OCI-M2 (cell line): ENCODE measurements around the gene RHCG.

ENCODE experiments used
- DNase-seq: peaks from one replicate; lab custom pipeline; 2025; ENCODE audit not compliant: unreplicated experiment; lab: John Stamatoyannopoulos, UW

RHCG gene

DNA sequence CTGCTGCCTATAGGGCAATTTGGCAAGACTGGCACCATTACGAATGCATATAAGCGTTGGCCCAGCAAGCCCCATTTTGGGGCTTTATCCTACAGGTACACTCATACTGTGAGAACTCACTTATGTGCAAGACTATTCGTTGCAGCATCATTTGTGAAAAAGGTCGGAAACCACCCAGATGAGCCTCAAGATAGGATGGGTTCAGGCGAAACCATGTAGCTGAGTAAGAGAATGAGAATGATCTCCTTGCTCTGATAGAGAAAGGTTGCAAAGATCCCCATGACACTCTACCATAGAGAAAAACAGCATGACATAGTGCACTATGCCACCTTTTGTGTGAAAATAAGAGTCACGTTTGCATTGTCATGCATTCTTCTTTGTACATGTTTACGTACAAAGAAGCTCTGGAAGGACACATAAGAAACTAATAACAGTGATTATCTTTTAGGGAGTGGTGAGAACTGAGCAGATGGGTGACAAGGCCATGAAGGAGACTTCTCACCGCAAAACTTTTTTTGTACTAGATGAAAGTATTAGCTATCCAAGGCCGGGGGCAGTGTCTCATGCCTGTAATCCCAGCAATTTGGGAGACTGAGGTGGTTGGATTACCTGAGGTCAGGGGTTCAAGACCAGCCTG is 50.0 kb downstream of the RHCG start:
- no peak for DNase-seq

DNA sequence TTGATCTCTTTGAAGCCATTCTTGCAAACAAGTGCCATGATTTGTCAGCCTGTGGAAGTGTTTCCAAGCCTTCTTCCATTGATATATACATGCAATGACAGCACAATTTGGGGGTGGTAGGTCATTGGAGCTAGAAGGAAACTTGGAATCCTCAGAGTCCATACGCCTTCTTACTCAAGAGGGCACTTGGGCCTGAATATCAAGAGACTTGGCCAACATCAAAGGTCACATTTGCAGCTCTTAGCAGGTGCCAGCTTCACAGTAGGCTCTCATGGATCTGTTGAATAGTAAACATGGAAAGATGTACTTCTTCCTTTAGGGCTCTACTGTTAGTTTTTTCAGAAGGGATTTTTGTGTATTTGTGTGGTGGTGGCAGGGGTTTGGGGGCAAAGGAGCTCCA is 50.9 kb downstream of the RHCG start:
- no peak for DNase-seq

DNA sequence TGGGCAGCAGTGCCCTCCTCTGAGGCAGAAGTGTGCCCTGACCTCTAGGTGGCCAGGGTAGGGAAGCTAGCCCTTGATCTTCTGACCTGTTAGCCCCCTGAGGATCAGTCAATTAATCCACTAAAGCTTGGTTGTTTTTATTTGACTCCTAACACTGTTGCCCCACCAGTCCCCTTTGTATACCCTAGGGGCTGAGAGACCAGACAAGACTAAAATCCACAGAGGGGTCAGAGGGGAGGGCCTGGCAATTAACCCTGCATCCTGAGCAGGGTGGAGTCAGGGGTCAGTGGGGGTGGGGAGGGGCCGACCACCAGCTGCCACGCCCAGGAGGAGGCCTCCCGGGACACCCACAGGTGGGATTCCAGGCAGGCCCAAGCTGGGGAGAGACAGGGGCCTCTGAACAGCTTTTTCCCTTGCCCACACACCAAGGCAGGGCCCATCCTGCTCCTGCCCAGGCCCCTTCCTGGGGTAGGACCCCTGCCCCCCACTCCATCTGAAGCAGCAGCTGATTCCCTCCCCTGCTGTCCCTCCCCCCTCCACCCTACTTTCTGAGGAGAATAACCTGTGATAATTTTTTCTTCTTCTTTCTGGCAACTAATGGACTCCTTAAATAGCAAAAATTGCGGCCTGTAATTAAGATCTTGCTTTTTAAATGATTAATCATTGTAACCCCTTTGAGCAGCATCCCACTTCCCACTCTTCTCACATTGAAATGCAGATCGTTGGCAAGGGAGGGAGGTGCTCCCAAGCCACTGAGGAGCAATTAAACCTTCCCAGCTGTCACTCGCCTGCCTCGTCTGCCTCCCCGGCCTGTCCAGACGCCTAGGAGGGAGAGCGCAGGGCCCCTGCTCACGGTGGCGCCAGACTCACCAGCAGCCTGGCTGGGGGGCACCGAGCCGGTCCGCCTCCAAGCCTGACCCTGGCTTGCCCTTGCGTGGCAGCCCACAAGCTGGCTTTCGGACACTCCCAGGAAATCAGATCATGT is 51.9 kb downstream of the RHCG start:
- DNase-seq: no peak

DNA sequence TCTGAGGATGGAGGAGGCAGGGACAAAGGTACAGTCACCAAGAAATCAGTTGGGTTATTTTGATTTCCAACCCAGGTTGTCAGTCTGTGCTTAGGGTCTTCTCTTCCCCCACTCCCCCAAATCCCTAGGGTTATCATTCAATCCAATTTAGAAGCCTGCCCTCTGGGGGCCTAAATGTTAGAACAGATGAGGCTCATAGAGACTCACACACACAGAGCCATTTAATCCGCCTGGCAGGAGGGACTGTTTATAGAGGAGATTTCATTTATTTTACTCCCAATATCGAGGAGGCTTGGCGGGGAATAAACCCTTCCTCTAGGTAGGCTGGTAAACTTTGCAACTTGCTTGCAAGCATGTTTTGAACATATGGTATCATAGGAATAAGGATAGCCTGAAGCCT is 52.8 kb downstream of the RHCG start:
- no peak for DNase-seq

DNA sequence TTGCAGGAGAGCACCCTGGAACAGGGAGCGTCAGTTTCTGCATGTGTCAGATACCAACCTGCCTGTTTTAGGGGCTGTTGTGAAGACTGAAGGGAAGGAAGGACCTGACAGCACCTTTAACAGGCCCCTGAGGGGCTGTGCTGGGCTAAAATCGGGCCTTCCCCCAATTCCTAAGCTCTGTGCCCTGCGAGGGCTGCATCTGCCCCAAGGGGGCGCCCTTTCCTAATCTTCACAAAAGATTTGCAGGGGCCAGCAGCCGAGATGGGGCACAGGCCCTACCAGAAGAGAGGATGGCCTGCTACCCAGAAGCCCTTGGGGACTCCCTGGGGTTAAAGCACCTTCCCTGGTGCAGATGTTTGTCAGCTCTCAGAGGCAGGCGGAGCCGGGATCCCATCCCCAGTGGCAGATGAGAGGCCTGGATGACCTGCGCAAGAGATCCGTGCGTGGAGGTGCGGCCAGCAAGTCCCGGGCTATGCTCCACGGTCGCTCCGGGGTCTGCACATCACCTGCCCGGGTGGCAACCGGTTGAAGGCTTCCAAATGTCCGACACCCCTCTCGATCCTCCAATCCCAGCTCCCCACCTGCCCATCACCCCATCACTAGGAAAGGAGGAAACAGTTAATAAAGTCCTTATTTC is 53.6 kb downstream of the RHCG start:
- no peak for DNase-seq

DNA sequence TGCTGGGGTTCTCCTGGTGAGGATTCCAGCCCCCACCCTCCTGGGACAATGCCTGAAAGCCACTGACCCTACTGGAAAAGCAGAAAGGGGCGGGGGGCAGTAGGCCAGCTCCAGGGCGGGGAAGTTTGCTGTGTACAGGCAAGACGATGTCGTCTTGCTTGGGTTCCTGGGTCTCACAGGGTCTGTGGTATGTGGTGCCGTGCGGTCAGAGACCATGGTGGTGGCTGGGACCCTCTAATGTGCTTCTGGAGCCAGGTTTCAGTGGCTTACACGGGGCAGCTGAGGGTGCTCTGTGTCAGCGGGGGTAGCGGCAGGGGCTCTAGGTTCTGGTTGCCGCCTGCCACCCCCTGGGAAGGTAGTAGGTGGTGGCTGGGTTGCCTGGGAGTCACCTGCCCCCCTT is 54.2 kb downstream of the RHCG start:
- DNase-seq: no peak

DNA sequence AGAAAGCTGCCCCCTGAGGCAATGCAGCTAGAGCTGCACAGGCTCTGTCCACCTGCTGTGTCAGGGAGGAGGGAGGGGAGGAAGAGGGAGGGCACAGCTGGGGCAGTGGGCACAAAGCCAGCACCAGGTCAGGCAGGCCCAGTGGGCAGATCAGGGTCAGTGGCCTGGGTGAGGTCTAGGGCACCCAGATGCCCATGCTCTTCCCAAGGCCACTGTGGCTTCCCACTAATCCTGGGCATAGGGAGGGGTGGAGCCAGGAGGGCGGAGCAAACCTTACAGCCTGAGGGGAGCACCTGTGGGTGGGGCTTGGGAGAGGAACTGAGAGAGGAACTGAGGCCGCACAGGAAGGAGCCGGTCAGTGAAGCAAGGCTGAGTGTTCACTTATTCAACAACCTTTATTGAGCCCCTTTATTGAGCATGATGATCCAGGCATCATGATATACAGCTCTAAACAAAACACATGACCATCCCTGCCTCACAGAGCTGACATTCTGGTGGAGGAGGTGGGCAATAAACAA is 55.0 kb downstream of the RHCG start:
- DNase-seq: no peak

DNA sequence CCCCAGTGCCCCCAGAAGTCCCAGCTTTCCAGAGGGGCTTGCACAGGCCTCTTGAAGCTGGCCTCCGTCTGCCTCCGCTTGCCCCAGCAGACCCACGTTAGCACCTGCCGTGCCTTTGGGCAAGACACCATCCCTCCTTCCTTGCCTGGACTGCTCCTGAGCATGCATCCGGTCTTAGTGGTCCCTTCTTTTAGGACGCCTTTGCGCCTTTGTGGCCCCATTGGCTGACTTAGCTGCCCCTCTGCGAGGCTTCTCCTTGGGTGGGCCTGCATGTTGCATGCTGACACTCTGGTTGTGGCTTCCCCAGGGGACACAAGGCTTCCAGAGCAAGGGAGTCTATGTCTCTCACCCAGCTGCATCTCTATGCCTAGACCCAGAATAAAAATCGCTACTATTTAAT is 56.6 kb downstream of the RHCG start:
- no peak for DNase-seq

DNA sequence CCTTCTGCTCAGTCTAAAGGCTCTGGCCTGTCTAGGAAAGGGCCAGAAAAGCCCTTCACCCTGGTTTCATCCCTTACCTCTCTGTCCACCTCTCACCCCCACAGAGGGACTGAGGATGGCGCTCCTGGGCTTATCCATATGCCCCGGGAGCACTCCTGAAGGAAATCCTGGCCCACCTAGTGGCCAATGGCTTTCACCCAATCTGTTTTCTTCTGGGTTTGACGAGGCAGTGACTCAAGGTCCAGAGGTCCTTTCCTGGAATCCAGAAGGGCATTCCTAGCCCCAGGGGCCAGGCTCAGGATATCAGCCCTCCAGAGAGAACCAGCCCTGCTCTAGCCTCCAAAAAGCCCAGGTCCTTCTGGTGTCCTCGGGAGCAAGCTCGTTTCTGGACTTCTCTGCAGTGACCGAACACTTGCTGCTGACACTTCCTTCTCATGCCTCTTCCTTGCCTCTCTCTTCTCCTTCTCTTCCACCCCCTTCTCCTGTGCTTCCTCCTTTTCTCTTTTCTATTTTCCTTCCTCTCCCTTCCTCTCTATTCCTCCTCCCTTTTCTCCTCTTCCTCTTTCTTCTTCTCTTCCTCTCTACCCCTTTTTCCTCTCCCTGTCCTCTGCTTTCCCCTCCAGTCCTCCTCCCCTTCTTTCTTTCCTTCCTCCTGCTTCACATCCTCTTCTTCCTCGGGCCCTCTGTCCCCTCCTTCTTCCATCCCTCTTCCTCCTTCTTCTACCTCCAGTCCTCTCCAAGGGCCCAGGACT is 59.6 kb downstream of the RHCG start:
- no peak for DNase-seq

DNA sequence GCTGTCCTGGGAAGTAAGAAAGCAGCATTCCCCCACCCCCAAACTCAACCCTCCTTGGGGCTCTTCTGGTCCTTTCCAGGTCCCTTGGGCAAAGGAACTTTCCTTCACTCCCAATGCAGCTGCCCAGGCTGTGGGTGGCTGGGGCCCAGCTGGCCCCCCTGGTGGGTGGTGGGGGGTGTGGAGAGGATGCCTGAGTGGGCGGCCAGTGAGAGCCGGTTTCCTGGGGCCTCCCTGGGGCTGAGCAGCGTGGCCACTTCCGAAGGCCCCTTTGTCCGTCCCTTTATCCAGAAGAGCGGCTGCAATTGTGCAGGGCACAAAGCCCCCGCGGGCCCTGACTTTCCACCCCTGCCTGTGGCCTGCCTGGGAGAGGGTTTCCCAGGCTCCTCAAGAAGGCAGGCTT is 61.0 kb downstream of the RHCG start:
- DNase-seq: no peak

DNA sequence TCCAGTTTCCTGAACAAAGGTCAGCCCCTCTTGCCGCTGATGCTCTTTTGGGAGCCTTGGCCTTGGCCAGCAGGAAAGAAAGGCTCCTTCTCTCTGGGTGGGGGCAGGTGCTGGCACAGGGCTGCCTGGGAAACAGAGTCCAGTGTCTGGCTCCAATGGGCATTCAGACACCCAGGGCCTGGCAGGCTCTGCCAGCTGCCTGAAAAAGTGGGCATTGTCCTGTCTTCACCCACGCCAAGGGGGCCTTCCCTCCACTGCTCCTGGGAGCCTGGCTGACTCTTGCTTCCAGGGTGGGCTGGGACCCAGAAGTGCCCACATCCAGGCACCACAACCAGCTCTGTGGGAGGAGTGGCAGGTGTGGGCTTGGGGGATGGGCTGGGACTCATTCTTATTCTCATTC is 62.7 kb downstream of the RHCG start:
- DNase-seq: no peak

DNA sequence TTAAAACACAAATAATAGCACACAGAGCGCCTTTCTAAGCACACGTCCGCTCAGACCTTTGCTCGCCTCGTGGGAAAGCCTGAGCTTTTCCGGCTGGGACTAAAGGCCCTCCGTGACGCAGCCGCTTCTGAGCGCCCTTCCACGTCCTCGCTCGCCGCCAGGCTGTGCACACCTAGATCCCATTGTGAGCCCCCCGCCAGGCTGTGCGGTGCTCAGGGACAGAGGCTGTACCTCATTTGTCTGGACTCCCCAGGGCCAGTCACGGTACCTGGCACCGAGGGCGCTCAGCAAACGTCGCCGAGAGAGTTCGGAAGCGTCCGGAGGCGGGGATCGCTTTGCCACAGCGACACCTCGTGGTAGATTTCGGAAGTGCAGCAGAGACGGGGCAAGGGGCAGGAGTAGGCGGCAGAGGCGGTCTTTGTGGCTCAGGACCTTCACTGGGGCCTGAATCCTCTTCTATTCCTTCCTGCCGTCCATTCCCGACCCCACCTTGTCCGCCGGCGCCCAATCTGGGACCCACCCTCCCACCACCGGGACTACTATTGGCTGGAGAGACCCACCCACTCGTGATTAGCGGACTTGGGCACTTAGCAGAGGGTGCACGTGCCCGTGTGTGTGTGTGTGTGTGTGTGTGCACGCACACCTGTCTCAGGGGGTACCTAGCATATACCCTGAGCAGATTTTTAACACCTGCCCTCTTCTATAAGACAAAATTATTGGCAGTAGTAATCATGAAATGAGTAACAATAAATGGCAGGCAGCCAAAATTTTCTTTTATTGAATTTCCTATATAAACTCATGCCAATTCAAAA is 65.6 kb downstream of the RHCG start:
- DNase-seq: peak; percentile 33

DNA sequence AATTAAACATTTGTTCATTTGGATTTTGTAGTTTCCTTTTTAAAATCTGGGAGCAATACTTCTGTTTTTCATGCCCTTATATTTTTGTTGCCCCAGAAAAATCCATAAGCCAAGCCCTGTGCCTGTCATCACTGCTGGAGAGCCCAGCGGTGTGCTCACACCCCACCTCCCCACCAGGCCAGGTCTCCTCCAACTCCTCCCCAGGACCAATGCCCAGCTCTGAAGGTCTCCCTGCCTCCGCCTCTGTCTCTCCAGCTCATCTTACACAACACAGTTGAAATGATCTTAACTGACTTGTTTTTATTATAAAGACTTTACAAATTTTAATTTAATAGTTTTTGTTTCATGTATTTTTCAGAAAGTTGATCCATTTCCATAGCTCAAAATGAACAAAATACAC is 66.4 kb downstream of the RHCG start:
- DNase-seq: no peak

DNA sequence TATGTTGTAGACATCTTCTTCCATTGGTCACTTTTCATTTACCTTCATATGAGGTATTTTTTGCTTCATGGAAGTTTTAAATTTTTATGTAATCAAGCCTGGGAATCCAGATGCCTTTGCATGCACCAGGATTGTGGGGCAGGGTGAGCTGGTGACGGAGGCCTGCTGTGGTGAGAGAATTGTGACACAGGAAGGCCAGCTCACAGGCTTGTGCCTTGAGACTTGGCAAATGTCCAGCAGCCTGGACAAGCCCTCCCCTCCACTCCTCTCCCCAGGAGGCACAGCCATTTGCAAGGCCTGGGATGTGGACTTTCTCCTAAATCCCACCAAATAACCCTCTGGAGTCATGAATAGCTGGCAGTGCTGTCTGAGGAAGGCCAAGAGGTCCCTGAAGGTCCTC is 67.4 kb downstream of the RHCG start:
- no peak for DNase-seq

DNA sequence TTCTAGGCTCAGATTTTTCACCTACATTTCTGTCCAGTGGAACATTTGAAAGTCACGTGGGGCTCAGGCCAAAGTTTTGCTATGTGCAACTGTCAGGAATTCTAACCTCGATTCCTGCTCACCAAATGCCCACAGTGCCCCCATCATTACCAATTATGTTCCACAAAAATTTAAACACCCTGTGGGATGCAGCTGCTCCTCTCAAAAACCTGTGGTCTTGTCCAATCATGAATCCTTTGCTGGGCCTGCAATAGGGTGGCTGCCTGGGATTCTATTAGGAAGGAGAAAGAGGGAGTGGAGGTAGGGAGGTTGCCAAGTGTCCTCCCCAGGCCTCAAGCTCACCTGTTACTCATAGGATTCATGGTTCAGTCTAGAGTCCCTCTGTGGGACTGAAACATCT is 68.1 kb downstream of the RHCG start:
- DNase-seq: no peak

DNA sequence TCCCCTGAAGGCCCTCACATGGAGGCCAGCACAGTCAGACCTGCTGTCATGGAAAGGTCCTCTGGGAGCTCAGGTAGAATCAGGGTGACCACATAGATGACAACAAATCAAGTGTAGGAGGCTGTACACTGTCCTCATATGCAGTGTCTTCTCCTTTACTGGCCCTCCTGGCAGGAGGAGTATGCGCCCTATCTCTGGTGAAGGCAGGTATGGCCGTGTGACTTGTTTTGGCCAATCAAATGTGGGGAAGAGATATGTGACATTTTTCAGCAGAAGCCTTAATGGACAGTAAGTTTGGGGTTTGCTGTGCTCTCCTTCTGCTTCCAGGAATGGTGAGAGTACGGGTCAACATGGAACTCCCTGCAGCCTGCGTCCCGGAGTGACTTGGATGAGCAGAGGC is 69.9 kb downstream of the RHCG start:
- DNase-seq: no peak

DNA sequence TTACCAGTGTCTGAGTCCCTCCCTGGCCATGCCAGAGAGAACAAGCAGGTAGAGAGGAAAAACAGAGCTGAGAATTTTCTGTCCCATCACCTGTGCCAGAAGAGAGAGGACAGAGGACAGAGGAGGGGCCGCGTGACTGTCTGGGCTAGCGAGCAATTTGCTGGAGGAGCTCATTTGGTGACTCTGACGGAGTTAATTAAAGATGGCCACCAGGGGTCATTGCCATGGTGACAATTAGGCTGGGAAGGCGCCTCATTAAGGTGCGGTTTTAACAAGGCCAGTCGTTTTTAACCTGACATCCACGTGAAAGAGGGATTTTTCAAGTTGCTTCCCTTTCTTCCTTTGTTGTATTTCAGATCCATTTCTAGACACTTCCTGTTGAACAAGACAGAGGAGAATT is 72.4 kb downstream of the RHCG start:
- DNase-seq: no peak
